Choroid plexus epithelial cell (primary cell): ENCODE measurements around the gene EPHA2.

Source experiments
- DNase-seq: peaks from one replicate; pipeline ENCODE4 v3.0.0-alpha.2; 2010; ENCODE audit warnings: low read depth
- H3K4me3 ChIP-seq: 2 replicates; pipeline ENCODE4 v1.5.1; 2011; ENCODE audit warnings: low read depth, mild to moderate bottlenecking, control low read depth, low read length, moderate library complexity
- CTCF ChIP-seq: conservative IDR thresholded peaks from 2 replicates; pipeline ENCODE4 v1.5.1; 2011; ENCODE audit warnings: low read depth, mild to moderate bottlenecking, control low read depth, inconsistent platforms, low read length, moderate library complexity

Gene EPHA2

GRCh38 chr1:16135501-16135900, 20.4 kb downstream of the EPHA2 start:
- no peak overlapping the region for H3K4me3 ChIP-seq
- no peak for DNase-seq
- no peak for TF ChIP-seq CTCF

GRCh38 chr1:16134906-16135305, 21.0 kb downstream of the EPHA2 start:
- no peak overlapping the region for H3K4me3 ChIP-seq
- no peak for TF ChIP-seq CTCF
- no peak for DNase-seq

GRCh38 chr1:16134066-16134801, 21.6 kb downstream of the EPHA2 start:
- no peak for DNase-seq
- TF ChIP-seq CTCF: no peak
- H3K4me3 ChIP-seq: no peak overlapping the region

- TF ChIP-seq CTCF: no peak
- DNase-seq: no peak
- no peak overlapping the region for H3K4me3 ChIP-seq
Measured at GRCh38 chr1:16133007-16133961, 22.6 kb downstream of the EPHA2 start.

- H3K4me3 ChIP-seq: no peak overlapping the region
- no peak for TF ChIP-seq CTCF
- DNase-seq: no peak
Measured at GRCh38 chr1:16132325-16132785, 23.5 kb downstream of the EPHA2 start.

- H3K4me3 ChIP-seq: no peak overlapping the region
- TF ChIP-seq CTCF: no peak
- no peak for DNase-seq
Measured at GRCh38 chr1:16131636-16132324, 24.1 kb downstream of the EPHA2 start.
